ENCODE data around the gene PDE1A.
A peak's percentile ranks its signal among the peaks of the same experiment; 100 is the strongest.

PDE1A gene

GRCh38 chr2:182165202-182165601 is 261.6 kb downstream of the PDE1A start:
- no peak for DNase-seq (ENCODE audit: low read depth, low spot score)
- no peak for TF ChIP-seq CTCF (IDR thresholded peaks at IDR 0.05; ENCODE audit: low read depth, low read length)
- no peak overlapping the region for H3K4me3 ChIP-seq (ENCODE audit: low read depth, low read length)
- in situ Hi-C loops (cut with HindIII; ENCODE audit: low sequenced_read_pairs): no loop called here

- TF ChIP-seq CTCF (IDR thresholded peaks at IDR 0.05; ENCODE audit: low read depth, low read length): no peak
- in situ Hi-C loops (cut with HindIII; ENCODE audit: low sequenced_read_pairs): no loop called here
- no peak for DNase-seq (ENCODE audit: low read depth, low spot score)
- no peak overlapping the region for H3K4me3 ChIP-seq (ENCODE audit: low read depth, low read length)
Measured at GRCh38 chr2:182164686-182165085, 262.1 kb downstream of the PDE1A start.

- TF ChIP-seq CTCF (IDR thresholded peaks at IDR 0.05; ENCODE audit: low read depth, low read length): no peak
- no peak overlapping the region for H3K4me3 ChIP-seq (ENCODE audit: low read depth, low read length)
- in situ Hi-C loops (cut with HindIII; ENCODE audit: low sequenced_read_pairs): no loop called here
- DNase-seq (ENCODE audit: low read depth, low spot score): no peak
Measured at GRCh38 chr2:182163878-182164277, 263.0 kb downstream of the PDE1A start.

GRCh38 chr2:182148344-182148743 is 278.5 kb downstream of the PDE1A start:
- DNase-seq (ENCODE audit: low read depth, low spot score): peak; percentile 35
- TF ChIP-seq CTCF (IDR thresholded peaks at IDR 0.05; ENCODE audit: low read depth, low read length): no peak
- H3K4me3 ChIP-seq (ENCODE audit: low read depth, low read length): no peak overlapping the region
- in situ Hi-C loops (cut with HindIII; ENCODE audit: low sequenced_read_pairs): no loop called here

GRCh38 chr2:182144776-182145165 is 282.1 kb downstream of the PDE1A start:
- TF ChIP-seq CTCF (IDR thresholded peaks at IDR 0.05; ENCODE audit: low read depth, low read length): no peak
- in situ Hi-C loops (cut with HindIII; ENCODE audit: low sequenced_read_pairs): no loop called here
- peak; percentile 26 for DNase-seq (ENCODE audit: low read depth, low spot score)
- H3K4me3 ChIP-seq (ENCODE audit: low read depth, low read length): no peak overlapping the region

GRCh38 chr2:182144041-182144775 is 282.6 kb downstream of the PDE1A start:
- in situ Hi-C loops (cut with HindIII; ENCODE audit: low sequenced_read_pairs): no loop called here
- no peak for DNase-seq (ENCODE audit: low read depth, low spot score)
- H3K4me3 ChIP-seq (ENCODE audit: low read depth, low read length): no peak overlapping the region
- TF ChIP-seq CTCF (IDR thresholded peaks at IDR 0.05; ENCODE audit: low read depth, low read length): no peak

All from astrocyte of the spinal cord (primary cell).